Measurements from ENCODE around the gene WDR3.

WDR3 gene

DNA sequence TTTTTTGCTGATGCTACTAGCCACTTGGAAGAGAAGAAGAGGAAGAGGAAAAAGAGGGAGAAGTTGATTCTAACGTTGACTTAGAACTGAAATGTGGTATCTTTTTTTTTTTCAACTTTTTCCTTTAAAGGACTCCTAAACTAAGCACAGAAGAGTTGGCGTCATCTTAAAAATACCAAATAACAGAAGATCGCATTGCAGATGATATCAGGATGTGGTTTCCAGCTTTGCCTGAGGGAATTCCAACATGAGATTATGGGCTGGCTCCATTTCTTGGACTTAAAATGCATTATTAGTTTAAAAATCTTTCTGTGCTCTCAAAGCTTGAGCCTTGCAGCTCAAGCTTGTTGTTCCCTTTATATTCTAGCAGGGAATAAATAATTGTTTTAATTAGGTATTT, 29.8 kb downstream of the WDR3 start:
- DNase-seq = no peak

- no peak for DNase-seq
These were observed 34.9 kb downstream of the WDR3 start for GRCh38 chr1:117964290-117965038.

GRCh38 chr1:117967477-117967876, 37.9 kb downstream of the WDR3 start:
- DNase-seq = no peak

DNA sequence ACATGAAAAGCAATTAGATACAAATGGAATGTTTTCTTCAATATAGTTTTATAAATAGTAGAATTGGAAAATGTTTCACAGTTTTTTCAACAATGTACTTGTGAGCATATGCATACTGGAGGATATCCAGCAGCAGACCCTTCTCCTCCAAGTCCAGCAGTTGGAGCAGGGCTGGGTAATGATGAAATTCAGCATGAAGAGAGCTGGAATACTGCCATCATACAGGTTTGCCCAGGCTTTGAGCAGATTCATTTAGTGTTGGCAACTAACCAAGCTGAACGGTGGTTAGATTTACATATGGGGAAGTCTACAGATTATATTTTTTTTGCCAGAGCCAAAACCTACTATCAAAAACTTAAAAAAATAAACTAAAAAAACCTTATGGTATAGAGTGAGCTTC, 38.3 kb downstream of the WDR3 start:
- DNase-seq = no peak

GRCh38 chr1:117970252-117970651, 40.7 kb downstream of the WDR3 start:
- DNase-seq = no peak

GRCh38 chr1:117971777-117972176, 42.2 kb downstream of the WDR3 start:
- no peak for DNase-seq

GRCh38 chr1:117976381-117976780, 46.8 kb downstream of the WDR3 start:
- no peak for DNase-seq

- no peak for DNase-seq
These were observed 52.1 kb downstream of the WDR3 start for GRCh38 chr1:117981455-117982192.

- DNase-seq = no peak
These were observed 55.7 kb downstream of the WDR3 start for GRCh38 chr1:117985239-117985638.

GRCh38 chr1:117985973-117986372, 56.4 kb downstream of the WDR3 start:
- DNase-seq = no peak

GRCh38 chr1:118004312-118004711, 74.8 kb downstream of the WDR3 start:
- no peak for DNase-seq

GRCh38 chr1:118007391-118007790, 77.9 kb downstream of the WDR3 start:
- no peak for DNase-seq

DNA sequence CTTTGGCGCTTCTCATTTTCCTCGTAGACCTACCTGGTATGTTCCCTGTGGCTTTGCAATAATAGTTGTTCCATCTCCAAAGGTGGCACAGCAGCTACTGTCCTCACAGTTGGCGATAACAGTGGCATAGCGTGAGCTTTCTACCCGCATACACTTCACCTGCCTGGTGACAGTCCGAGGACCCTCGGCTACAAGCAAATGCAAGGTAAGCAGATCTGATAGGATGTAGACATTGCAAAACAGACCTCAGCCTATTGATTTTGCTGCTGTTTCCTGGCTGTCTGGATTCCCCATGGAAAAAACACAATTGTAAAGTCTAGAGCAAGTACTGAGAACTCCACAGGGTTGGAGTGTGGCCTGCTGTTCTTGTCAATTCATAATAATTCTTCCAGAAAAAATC, 78.5 kb downstream of the WDR3 start:
- no peak for DNase-seq

GRCh38 chr1:118012515-118013124, 83.1 kb downstream of the WDR3 start:
- no peak for DNase-seq

GRCh38 chr1:118013336-118013735, 83.8 kb downstream of the WDR3 start:
- DNase-seq = no peak

DNA sequence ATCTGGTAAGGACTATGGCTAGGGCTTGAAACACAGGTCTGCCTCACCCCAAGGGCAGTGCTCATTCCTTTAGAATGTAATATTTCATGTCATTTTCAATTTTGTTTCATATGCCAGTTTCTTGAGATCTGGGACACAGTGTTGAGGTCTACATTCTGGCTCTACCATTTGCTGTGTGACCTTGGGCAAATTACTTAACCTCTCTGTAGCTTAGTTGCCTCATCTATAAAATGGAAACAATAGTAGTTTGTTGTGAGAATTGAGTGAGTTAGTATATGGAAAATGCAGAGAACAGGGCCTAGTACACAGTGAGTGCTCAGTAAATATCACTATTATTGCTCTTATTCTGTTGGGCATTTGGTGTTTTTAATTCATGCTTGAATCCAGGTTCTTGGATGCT, 84.4 kb downstream of the WDR3 start:
- no peak for DNase-seq
